Left lung (tissue), 10 donors: ENCODE data around the gene COG5. TPM values are rescaled to one million over a fixed set of nuclear protein-coding genes. Genes with fewer than 3 reads are reported as not detected.

Experiments
- ATAC-seq: fragments of 200-7000 bp; cut with Tn5 transposase; one replicate; pipeline ENCODE4 v1.9.1; 2020; ENCODE audit warnings: moderate library complexity
- DNase-seq, 4 donors: peaks; one replicate each; pipeline ENCODE4 v3.0.0-alpha.2; 2013 to 2020
- H3K27ac ChIP-seq, 2 donors: fragments of 200-600 bp; sonication (generic) in 1 of 2; one replicate each; pipeline versions ENCODE4 v1.5.0 to v1.8.0; 2020 to 2021
- H3K27me3 ChIP-seq, 2 donors: fragments of 200-600 bp; sonication (generic) in 1 of 2; one replicate each; pipeline versions ENCODE4 v1.5.0 to v1.8.0; 2020 to 2021
- H3K36me3 ChIP-seq, 2 donors: fragments of 200-600 bp; sonication (generic) in 1 of 2; one replicate each; pipeline versions ENCODE4 v1.5.0 to v1.8.0; 2020 to 2021
- H3K4me1 ChIP-seq, 2 donors: fragments of 200-600 bp; one replicate each; pipeline ENCODE4 v1.8.0; 2021
- H3K4me3 ChIP-seq, 2 donors: fragments of 200-600 bp; sonication (generic) in 1 of 2; one replicate each; pipeline versions ENCODE4 v1.5.0 to v1.8.0; 2020 to 2021; ENCODE audit warnings: mild to moderate bottlenecking in 1 of 2
- H3K9me3 ChIP-seq, 2 donors: fragments of 200-600 bp; sonication (generic) in 1 of 2; one replicate each; pipeline versions ENCODE4 v1.5.0 to v1.8.0; 2020 to 2021
- intact Hi-C, 2 donors: fragments of 100-400 bp; cut with DNase I; formaldehyde crosslinking; loops; one replicate each; pipeline versions ENCODE4 v1.11.2 to v1.14.2; 2022
- polyA plus RNA-seq, 6 donors: library from polyadenylated mRNA; unstranded; fragments of 120-200 nt; gene quantifications; one replicate each; pipeline ENCODE4 v1.2.1, GENCODE V29; 2013; ENCODE audit not compliant: insufficient read length in 6 of 6
- total RNA-seq, 2 donors: library from RNA; stranded (reverse); fragmentation: NEBNext Ultra II Directional; extraction: Animal tissue kit (Norgen Biotek cat#: 25700); gene quantifications; one replicate each; pipeline ENCODE4 v1.2.1, GENCODE V29; 2021
- TF ChIP-seq, protein P1 (sequence below), 2 donors: fragments of 200-600 bp; sonication (generic) in 1 of 2; IDR thresholded peaks; one replicate each; pipeline versions ENCODE4 v1.5.0 to v1.8.0; 2021; ENCODE audit warnings: antibody characterized with exemption in 2 of 2
- donor health status: DM: no; HTN: yes; CAD: no.
- donor health status: DM: no; HTN: no; CAD: no.

Gene COG5
- total and polyA plus RNA-seq, 8 donors: 26.9 to 42.6 (median 33.4) TPM

DNA sequence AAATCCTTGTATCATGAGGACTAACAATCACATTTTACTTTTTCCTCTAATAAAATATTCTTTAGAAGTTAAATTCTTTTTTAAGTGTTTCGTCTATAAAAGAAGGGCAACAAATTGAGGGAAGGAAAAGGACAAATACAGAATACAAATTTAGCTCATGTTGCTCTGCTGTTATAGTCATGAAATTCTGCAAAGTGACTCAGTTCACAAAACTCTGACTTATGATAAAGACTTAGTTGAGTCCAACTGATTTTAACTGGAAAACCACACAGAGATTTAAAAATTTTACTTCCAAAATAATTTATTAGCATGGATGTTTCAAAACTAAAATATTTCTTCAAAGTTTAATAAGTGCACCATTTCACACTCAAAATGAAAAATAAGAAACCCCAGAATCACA, 168.9 kb downstream of the COG5 start:
- H3K4me1 ChIP-seq: no peaks in the 10 kb centered on the region
- H3K27ac ChIP-seq: no peak overlapping the region
- H3K9me3 ChIP-seq: no peaks in the 10 kb centered on the region
- intact Hi-C loops: no loop called here
- TF ChIP-seq, protein P1, sequence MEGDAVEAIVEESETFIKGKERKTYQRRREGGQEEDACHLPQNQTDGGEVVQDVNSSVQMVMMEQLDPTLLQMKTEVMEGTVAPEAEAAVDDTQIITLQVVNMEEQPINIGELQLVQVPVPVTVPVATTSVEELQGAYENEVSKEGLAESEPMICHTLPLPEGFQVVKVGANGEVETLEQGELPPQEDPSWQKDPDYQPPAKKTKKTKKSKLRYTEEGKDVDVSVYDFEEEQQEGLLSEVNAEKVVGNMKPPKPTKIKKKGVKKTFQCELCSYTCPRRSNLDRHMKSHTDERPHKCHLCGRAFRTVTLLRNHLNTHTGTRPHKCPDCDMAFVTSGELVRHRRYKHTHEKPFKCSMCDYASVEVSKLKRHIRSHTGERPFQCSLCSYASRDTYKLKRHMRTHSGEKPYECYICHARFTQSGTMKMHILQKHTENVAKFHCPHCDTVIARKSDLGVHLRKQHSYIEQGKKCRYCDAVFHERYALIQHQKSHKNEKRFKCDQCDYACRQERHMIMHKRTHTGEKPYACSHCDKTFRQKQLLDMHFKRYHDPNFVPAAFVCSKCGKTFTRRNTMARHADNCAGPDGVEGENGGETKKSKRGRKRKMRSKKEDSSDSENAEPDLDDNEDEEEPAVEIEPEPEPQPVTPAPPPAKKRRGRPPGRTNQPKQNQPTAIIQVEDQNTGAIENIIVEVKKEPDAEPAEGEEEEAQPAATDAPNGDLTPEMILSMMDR (IDR thresholded peaks at IDR 0.05): no peak
- peaks cover 0 to 7% of the 10 kb centered on the region in 2 donors for H3K36me3 ChIP-seq
- H3K4me3 ChIP-seq: no peak overlapping the region
- ATAC-seq: no peak
- no peak for DNase-seq
- no peaks in the 10 kb centered on the region for H3K27me3 ChIP-seq

DNA sequence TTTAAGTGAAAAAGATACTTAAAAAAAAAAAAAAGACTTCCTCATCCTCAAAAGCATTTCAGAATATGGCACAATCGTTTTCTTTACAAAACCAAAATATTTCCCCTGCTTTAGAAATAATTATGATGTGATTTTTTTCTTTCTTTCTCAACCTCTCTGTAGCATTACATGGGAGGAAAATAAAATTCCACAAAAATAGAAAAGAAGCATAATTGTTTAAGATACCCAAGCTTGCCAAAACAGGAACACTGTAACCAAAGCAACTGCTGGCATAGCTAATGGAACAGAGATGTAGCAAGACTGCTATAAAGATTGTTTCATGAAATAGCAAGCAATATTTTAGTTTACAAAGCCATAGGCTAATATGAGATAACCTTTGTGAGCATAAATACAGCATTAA, 169.4 kb downstream of the COG5 start:
- TF ChIP-seq, protein P1 (IDR thresholded peaks at IDR 0.05): no peak
- Histone ChIP-seq H3K9me3 (no peaks in the 10 kb centered on the region), H3K36me3 (peaks cover 0 to 5% of the 10 kb centered on the region in 2 donors), H3K4me3 (no peak overlapping the region), H3K27me3 (no peaks in the 10 kb centered on the region), H3K4me1 (no peaks in the 10 kb centered on the region), H3K27ac (no peak overlapping the region)
- ATAC-seq (no peak), DNase-seq (peak in 1 of 4 donors; percentile 3)
- intact Hi-C loops: no loop called here

DNA sequence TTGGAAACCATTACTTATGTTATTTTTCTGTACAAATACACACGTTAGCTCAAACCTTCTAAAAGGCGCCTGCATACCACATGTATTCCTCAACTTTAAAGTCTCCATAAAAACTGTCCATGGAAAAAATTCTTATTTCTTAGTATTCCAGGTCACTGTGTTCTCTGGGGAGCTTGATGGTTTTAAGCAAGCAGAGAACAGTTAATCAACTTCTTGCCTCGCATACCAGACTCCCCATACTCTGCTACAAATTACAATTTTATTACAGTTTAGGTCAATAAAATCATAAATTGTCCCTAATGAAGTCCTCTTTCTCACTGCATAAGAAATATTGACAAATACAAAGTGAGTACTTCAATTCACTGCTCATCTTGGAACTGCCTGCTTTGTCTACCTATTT, 170.9 kb downstream of the COG5 start:
- H3K27me3 ChIP-seq: no peaks in the 10 kb centered on the region
- no peaks in the 10 kb centered on the region for H3K9me3 ChIP-seq
- no peak overlapping the region for H3K27ac ChIP-seq
- ATAC-seq (no peak), DNase-seq (no peak)
- intact Hi-C loops: no loop called here
- H3K4me1 ChIP-seq: peaks cover 0 to 1% of the 10 kb centered on the region in 2 donors
- no peak overlapping the region for H3K4me3 ChIP-seq
- no peaks in the 10 kb centered on the region for H3K36me3 ChIP-seq
- TF ChIP-seq, protein P1 (IDR thresholded peaks at IDR 0.05): no peak

DNA sequence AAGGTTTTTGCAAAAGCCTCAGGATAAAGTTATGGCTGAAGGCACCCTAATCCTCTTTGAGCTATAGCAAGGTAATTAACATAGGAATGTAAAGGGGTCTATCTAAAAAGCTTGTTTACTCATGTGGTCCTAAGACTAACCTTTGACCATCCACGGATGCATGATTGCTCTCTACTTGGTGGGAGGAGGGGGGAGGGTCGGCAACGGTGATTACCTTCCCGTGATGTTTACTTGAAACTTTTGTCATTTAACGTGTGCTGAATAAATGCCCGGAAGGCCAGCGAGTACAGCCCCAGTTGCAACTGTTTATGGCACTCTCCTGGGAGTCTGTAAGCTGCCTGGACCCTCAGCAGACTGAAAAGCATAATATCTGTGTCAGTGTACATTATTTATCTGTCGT, 172.8 kb downstream of the COG5 start:
- H3K27me3 ChIP-seq: no peaks in the 10 kb centered on the region
- peaks cover 0 to 12% of the 10 kb centered on the region in 2 donors for H3K4me1 ChIP-seq
- TF ChIP-seq, protein P1 (IDR thresholded peaks at IDR 0.05): no peak
- H3K4me3 ChIP-seq: no peak overlapping the region
- no peak overlapping the region for H3K27ac ChIP-seq
- no peaks in the 10 kb centered on the region for H3K36me3 ChIP-seq
- DNase-seq: no peak
- H3K9me3 ChIP-seq: no peaks in the 10 kb centered on the region
- intact Hi-C loops: no loop called here
- ATAC-seq: no peak

DNA sequence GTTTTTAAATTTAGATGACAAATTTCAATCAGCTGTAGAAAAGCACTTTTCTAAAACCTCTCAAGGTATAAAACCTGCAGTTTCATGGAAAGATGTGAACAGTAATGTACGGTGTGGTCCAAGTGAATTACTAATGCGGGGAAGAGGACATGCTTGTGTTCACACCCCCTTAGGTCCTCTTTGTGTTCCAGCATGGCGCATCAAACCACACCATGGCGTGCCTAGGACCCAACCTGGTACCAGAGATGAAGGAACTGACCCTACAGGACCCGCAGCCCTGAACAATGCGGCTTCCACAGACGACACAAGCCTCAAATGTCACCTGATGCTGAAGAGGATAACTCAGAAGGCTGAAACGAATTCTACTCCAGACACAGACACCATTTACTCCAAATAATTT, 175.1 kb downstream of the COG5 start:
- no peak for ATAC-seq

More for the DNA sequence above, 175.1 kb downstream of the COG5 start:
- H3K4me1 ChIP-seq: peaks cover 0 to 12% of the 10 kb centered on the region in 2 donors
- intact Hi-C loops: no loop called here
- TF ChIP-seq, protein P1 (IDR thresholded peaks at IDR 0.05): no peak
- no peaks in the 10 kb centered on the region for H3K36me3 ChIP-seq
- H3K27ac ChIP-seq: no peak overlapping the region
- H3K4me3 ChIP-seq: no peak overlapping the region
- H3K9me3 ChIP-seq: no peaks in the 10 kb centered on the region
- no peak for DNase-seq
- no peaks in the 10 kb centered on the region for H3K27me3 ChIP-seq
